HepG2 (cell line): ENCODE data around the gene ERC1. TPM values are rescaled to one million over a fixed set of nuclear protein-coding genes. Genes with fewer than 3 reads are reported as not detected.
A peak's percentile ranks its signal among the peaks of the same experiment; 100 is the strongest.

ENCODE experiments used
- AKAP8 ChIP-seq: sonication (generic); formaldehyde crosslinking; IDR thresholded peaks from 2 replicates; pipeline ENCODE4 v1.5.1; 2020; ENCODE audit warnings: mild to moderate bottlenecking, missing genetic modification reagents
- MATR3 ChIP-seq: sonication (generic); formaldehyde crosslinking; IDR thresholded peaks from 2 replicates; pipeline ENCODE4 v1.4.0; 2020; ENCODE audit warnings: missing genetic modification reagents
- MBNL3 ChIP-seq: fragments of 250-450 bp; sonication (Bioruptor Pico); conservative IDR thresholded peaks from 2 replicates; pipeline ENCODE4 v1.8.0; 2022; ENCODE audit warnings: mild to moderate bottlenecking, inconsistent platforms
- MTA3 ChIP-seq: sonication (generic); formaldehyde crosslinking; IDR thresholded peaks from 2 replicates; pipeline ENCODE4 v1.4.0; 2020; ENCODE audit warnings: missing genetic modification reagents
- MYPOP ChIP-seq: sonication (generic); formaldehyde crosslinking; IDR thresholded peaks from 2 replicates; pipeline ENCODE4 v1.8.1; 2023; ENCODE audit warnings: mild to moderate bottlenecking, moderate library complexity, missing genetic modification reagents
- SMARCC2 ChIP-seq: fragments of 450-650 bp; IDR thresholded peaks from 2 replicates; pipeline ENCODE4 v1.6.1; 2017; ENCODE audit warnings: antibody characterized with exemption, mild to moderate bottlenecking
- SNAI1 ChIP-seq: sonication (generic); formaldehyde crosslinking; IDR thresholded peaks from 2 replicates; pipeline ENCODE4 v1.5.0; 2020; ENCODE audit warnings: mild to moderate bottlenecking, missing genetic modification reagents, borderline replicate concordance
- SOX5 ChIP-seq: IDR thresholded peaks from 2 replicates; pipeline ENCODE4 v1.6.1; 2016; ENCODE audit warnings: borderline replicate concordance
- SRSF4 ChIP-seq: fragments of 200-400 bp; formaldehyde crosslinking; IDR thresholded peaks from one replicate; pipeline ENCODE4 v1.6.1; 2018; ENCODE audit warnings: mild to moderate bottlenecking, low read depth, low read length, moderate library complexity; ENCODE audit not compliant: poor library complexity, severe bottlenecking
- ZFY ChIP-seq: sonication (generic); formaldehyde crosslinking; IDR thresholded peaks from 2 replicates; pipeline ENCODE4 v1.4.0; 2020; ENCODE audit warnings: missing genetic modification reagents
- ZNF20 ChIP-seq: sonication (generic); formaldehyde crosslinking; IDR thresholded peaks from 2 replicates; pipeline ENCODE4 v1.4.0; 2020; ENCODE audit warnings: mild to moderate bottlenecking, moderate library complexity, missing genetic modification reagents
- ZNF318 ChIP-seq: sonication (generic); formaldehyde crosslinking; IDR thresholded peaks from 2 replicates; pipeline ENCODE4 v1.4.0; 2020; ENCODE audit warnings: mild to moderate bottlenecking, missing genetic modification reagents
- ZNF343 ChIP-seq: sonication (generic); formaldehyde crosslinking; IDR thresholded peaks from 2 replicates; pipeline ENCODE4 v1.4.0; 2020; ENCODE audit warnings: mild to moderate bottlenecking, missing genetic modification reagents
- ZNF572 ChIP-seq: sonication (generic); formaldehyde crosslinking; IDR thresholded peaks from 2 replicates; pipeline ENCODE4 v1.5.1; 2020; ENCODE audit warnings: mild to moderate bottlenecking, missing genetic modification reagents
- ZNF878 ChIP-seq: sonication (generic); formaldehyde crosslinking; IDR thresholded peaks from 2 replicates; pipeline ENCODE4 v1.8.1; 2023; ENCODE audit warnings: mild to moderate bottlenecking, missing genetic modification reagents, moderate library complexity
- ZNF883 ChIP-seq: sonication (generic); formaldehyde crosslinking; IDR thresholded peaks from 2 replicates; pipeline ENCODE4 v1.5.1; 2020; ENCODE audit warnings: mild to moderate bottlenecking, missing genetic modification reagents; ENCODE audit errors: not compliant biosample characterization
- polyA plus RNA-seq, 8 experiments: library from polyadenylated mRNA; depleted of rRNA in 3 of 8; stranded (reverse) in 7 of 8; unstranded in 1 of 8; fragments of >200 nt; fragmentation: Illumina TruSeq in 4 of 8; extraction: Trizol in 4 of 8; gene quantifications; 2 replicates each; pipeline versions ENCODE4 v1.2.1 to v1.2.3, GENCODE V29; 2011 to 2016; ENCODE audit warnings: low read depth in 4 of 8, missing spikeins in 1 of 8, mixed read lengths in 1 of 8; ENCODE audit not compliant: insufficient read depth in 1 of 8
- total RNA-seq, 5 experiments: library from RNA; depleted of rRNA; stranded (reverse); fragments of >200 nt; fragmentation: Illumina TruSeq; extraction: Trizol; gene quantifications; 2 replicates each; pipeline ENCODE4 v1.2.3, GENCODE V29; 2016; ENCODE audit warnings: low read depth in 1 of 5
- TF ChIP-seq, protein P1 (sequence below): sonication (generic); formaldehyde crosslinking; IDR thresholded peaks from 2 replicates; pipeline ENCODE4 v1.4.0; 2020; ENCODE audit warnings: missing genetic modification reagents, borderline replicate concordance

Gene ERC1
- total and polyA plus RNA-seq, 2 of the 13 experiments (the other 11 are each of a cell fraction or from before 2014, with no cell fraction given) = 6.1 to 12.4 TPM

DNA sequence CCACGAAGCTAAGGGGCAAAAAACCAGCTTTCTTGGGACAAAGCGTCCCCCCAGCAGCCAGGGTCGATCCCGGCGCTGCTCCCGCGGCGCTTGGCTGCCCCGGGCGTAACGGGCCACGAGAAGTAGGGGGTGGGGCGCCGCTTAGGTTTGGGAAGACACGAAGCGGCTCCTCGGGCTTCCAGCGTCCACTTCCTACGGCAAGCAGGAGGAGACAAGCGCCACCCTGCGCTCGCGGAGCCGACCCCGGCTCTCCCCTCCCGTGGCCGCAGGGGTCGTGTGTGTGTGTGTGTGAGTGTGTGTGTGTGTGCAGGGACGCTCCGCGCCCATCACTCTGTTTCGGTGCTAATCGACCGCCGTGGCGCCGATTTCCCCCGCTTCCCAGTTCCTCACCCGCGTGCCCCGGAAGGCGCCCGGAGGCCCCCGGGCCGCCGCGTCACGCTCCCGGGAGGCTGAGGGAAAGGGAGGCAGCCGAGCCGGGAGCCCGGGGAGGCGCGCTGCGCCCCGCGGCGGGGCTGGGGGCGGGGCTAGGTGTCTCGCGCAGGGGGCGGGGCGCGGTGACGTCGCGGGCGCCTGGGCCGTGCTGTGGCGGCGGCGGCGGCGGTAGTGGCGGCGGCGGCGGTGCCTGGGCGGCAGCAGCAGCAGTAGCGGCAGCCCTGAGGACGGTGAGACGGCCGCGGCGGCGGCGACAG, at the start of gene ERC1 (continued):
- TF ChIP-seq, protein P1, sequence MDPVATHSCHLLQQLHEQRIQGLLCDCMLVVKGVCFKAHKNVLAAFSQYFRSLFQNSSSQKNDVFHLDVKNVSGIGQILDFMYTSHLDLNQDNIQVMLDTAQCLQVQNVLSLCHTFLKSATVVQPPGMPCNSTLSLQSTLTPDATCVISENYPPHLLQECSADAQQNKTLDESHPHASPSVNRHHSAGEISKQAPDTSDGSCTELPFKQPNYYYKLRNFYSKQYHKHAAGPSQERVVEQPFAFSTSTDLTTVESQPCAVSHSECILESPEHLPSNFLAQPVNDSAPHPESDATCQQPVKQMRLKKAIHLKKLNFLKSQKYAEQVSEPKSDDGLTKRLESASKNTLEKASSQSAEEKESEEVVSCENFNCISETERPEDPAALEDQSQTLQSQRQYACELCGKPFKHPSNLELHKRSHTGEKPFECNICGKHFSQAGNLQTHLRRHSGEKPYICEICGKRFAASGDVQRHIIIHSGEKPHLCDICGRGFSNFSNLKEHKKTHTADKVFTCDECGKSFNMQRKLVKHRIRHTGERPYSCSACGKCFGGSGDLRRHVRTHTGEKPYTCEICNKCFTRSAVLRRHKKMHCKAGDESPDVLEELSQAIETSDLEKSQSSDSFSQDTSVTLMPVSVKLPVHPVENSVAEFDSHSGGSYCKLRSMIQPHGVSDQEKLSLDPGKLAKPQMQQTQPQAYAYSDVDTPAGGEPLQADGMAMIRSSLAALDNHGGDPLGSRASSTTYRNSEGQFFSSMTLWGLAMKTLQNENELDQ (CRISPR knock-in tag) = no peak
- TF ChIP-seq ZFY (peak; percentile 68), AKAP8 (CRISPR knock-in tag) (no peak), ZNF343 (CRISPR knock-in tag) (peak; percentile 74; the same call in 1 of the 2 replicates), SOX5 (CRISPR knock-in tag) (no peak; the same call in 1 of the 2 replicates), ZNF883 (CRISPR knock-in tag) (peak; percentile 92), ZNF318 (CRISPR knock-in tag) (no peak), MATR3 (no peak), ZNF20 (CRISPR knock-in tag) (no peak), MYPOP (CRISPR knock-in tag) (no peak; the same call in none of the 2 replicates), SNAI1 (CRISPR knock-in tag) (no peak), SMARCC2 (no peak), ZNF878 (CRISPR knock-in tag) (no peak; the same call in 1 of the 2 replicates), MBNL3 (CRISPR knock-in tag) (no peak), ZNF572 (CRISPR knock-in tag) (0 out of 2 replicates have a peak, but pooled peaks have one; percentile 45), MTA3 (CRISPR knock-in tag) (no peak), SRSF4 (no peak)
